ENCODE data around the gene RNF44. TPM values are rescaled to one million over a fixed set of nuclear protein-coding genes. Genes with fewer than 3 reads are reported as not detected.

RNF44 gene
- total RNA-seq, 1 experiment from 2014 or later = 84.2 TPM

DNA sequence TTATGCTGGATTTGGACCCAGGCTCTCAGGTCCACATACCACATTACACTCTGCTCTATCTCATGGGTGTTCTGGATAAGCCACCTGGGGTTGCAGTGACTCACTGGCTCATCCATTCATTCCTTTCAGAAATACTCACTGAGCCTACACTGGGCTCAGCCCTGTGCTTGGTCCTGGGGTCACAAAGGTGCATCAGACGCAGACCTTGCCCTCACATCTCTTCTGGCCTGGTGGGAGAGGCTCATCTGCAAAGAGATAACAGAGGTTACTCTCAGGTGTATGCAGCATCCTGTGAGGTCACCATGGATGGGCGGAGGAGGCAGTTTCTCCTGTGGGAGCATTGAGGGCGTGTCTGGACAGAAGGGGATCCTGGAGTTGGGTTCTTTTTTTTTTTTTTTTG lies 24.1 kb upstream of the RNF44 start:
- Mint-ChIP-seq H3K27me3 (ENCODE audit: insufficient read depth, unreplicated experiment) (peaks cover 7% of the 10 kb centered on the region), H3K27ac (ENCODE audit: unreplicated experiment) (no peak overlapping the region), H3K4me1 (ENCODE audit: low read depth, unreplicated experiment) (no peaks in the 10 kb centered on the region), H3K36me3 (ENCODE audit: insufficient read depth, unreplicated experiment) (peaks cover 4% of the 10 kb centered on the region), H3K4me3 (ENCODE audit: unreplicated experiment) (no peak overlapping the region), H3K9me3 (ENCODE audit: unreplicated experiment) (peaks cover 2% of the 10 kb centered on the region)
- POLR2A ChIA-PET = no interaction called here
- 0 out of 2 replicates have a peak, but pooled peaks cover 3% of the 10 kb centered on the region for H3K9me3 ChIP-seq
- CTCF ChIA-PET = no interaction called here
- H3K36me3 ChIP-seq (ENCODE audit: control insufficient read depth, insufficient read depth, low read length) = no peaks in the 10 kb centered on the region
- H3K27me3 ChIP-seq (replicated peaks; ENCODE audit: control insufficient read depth, insufficient read depth, low read length) = no peaks in the 10 kb centered on the region
- no TSS peak for BruUV-seq (replicated peaks)
- intact Hi-C loops (cut with micrococcal nuclease; ENCODE audit: unreplicated experiment) = no loop called here
- DNase-seq = no peak
- TF ChIP-seq, protein P1, sequence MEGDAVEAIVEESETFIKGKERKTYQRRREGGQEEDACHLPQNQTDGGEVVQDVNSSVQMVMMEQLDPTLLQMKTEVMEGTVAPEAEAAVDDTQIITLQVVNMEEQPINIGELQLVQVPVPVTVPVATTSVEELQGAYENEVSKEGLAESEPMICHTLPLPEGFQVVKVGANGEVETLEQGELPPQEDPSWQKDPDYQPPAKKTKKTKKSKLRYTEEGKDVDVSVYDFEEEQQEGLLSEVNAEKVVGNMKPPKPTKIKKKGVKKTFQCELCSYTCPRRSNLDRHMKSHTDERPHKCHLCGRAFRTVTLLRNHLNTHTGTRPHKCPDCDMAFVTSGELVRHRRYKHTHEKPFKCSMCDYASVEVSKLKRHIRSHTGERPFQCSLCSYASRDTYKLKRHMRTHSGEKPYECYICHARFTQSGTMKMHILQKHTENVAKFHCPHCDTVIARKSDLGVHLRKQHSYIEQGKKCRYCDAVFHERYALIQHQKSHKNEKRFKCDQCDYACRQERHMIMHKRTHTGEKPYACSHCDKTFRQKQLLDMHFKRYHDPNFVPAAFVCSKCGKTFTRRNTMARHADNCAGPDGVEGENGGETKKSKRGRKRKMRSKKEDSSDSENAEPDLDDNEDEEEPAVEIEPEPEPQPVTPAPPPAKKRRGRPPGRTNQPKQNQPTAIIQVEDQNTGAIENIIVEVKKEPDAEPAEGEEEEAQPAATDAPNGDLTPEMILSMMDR (IDR thresholded peaks at IDR 0.05; ENCODE audit: insufficient read depth in 1 of 2, low read depth in 1 of 2, low read length in 1 of 2, severe bottlenecking in 1 of 2, unreplicated experiment in 1 of 2) = no peak
- H3K4me1 ChIP-seq = no peaks in the 10 kb centered on the region
- no peak overlapping the region for H3K4me3 ChIP-seq (ENCODE audit: low read depth, low read length)

DNA sequence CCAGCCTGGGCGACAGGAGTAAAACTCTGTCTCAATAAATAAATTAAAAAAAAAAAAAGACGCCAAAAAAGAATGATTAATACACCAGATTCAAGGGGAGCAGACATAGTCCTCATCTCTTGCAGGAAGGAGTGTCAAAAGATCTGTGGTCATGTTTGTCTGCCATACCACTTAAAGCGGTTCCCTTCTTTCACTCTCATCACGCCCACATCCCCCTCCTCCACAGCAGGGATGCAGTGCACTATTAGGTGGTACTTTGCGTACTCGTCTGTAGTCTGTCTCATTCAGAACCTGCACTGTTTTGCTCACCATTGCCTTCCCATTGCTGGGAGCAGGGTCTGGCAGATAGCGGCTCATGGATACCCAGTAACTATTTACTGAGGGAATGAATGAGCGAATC lies 23.2 kb upstream of the RNF44 start:
- intact Hi-C loops (cut with micrococcal nuclease; ENCODE audit: unreplicated experiment) = no loop called here
- TF ChIP-seq, protein P1 (IDR thresholded peaks at IDR 0.05; ENCODE audit: insufficient read depth in 1 of 2, low read depth in 1 of 2, low read length in 1 of 2, severe bottlenecking in 1 of 2, unreplicated experiment in 1 of 2) = no peak
- no peaks in the 10 kb centered on the region for H3K27me3 ChIP-seq (replicated peaks; ENCODE audit: control insufficient read depth, insufficient read depth, low read length)
- ChIA-PET CTCF (no interaction called here), POLR2A (no interaction called here)
- H3K4me1 Mint-ChIP-seq (ENCODE audit: low read depth, unreplicated experiment) = no peaks in the 10 kb centered on the region
- H3K4me3 Mint-ChIP-seq (ENCODE audit: unreplicated experiment) = no peak overlapping the region
- H3K9me3 Mint-ChIP-seq (ENCODE audit: unreplicated experiment) = no peaks in the 10 kb centered on the region
- no TSS peak for BruUV-seq (replicated peaks)
- H3K36me3 Mint-ChIP-seq (ENCODE audit: insufficient read depth, unreplicated experiment) = no peaks in the 10 kb centered on the region
- H3K9me3 ChIP-seq = 0 out of 2 replicates have a peak, but pooled peaks cover 3% of the 10 kb centered on the region
- no peak overlapping the region for H3K4me3 ChIP-seq (ENCODE audit: low read depth, low read length)
- DNase-seq = no peak
- H3K27me3 Mint-ChIP-seq (ENCODE audit: insufficient read depth, unreplicated experiment) = peaks cover 4% of the 10 kb centered on the region
- no peaks in the 10 kb centered on the region for H3K4me1 ChIP-seq
- H3K36me3 ChIP-seq (ENCODE audit: control insufficient read depth, insufficient read depth, low read length) = no peaks in the 10 kb centered on the region
- H3K27ac Mint-ChIP-seq (ENCODE audit: unreplicated experiment) = no peak overlapping the region

DNA sequence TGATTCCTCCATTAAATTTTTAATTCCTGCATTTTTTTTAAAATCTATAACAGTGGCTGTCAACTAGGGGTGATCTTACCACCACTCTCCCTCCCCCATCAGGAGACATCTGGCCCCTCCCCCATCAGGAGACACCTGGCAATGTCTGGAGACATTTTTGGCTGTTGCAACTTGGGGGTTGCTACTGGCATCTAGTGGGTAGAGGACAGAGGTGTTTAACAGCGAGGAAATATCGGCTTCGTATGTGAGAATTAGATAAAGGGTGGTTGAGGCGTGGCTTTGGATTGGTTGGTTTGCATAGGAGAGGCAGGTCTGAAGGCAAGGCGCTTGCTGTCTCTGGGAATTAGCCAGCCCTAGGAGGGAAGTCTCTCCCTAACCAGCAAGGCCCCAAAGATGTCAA lies 22.5 kb upstream of the RNF44 start:
- DNase-seq = no peak
- H3K4me3 ChIP-seq (ENCODE audit: low read depth, low read length) = no peak overlapping the region
- intact Hi-C loops (cut with micrococcal nuclease; ENCODE audit: unreplicated experiment) = no loop called here
- H3K27ac Mint-ChIP-seq (ENCODE audit: unreplicated experiment) = no peak overlapping the region
- no peak overlapping the region for H3K4me3 Mint-ChIP-seq (ENCODE audit: unreplicated experiment)
- H3K27me3 Mint-ChIP-seq (ENCODE audit: insufficient read depth, unreplicated experiment) = peaks cover 4% of the 10 kb centered on the region
- ChIA-PET POLR2A (no interaction called here), CTCF (no interaction called here)
- no peaks in the 10 kb centered on the region for H3K27me3 ChIP-seq (replicated peaks; ENCODE audit: control insufficient read depth, insufficient read depth, low read length)
- H3K36me3 Mint-ChIP-seq (ENCODE audit: insufficient read depth, unreplicated experiment) = no peaks in the 10 kb centered on the region
- 0 out of 2 replicates have a peak, but pooled peaks cover 3% of the 10 kb centered on the region for H3K9me3 ChIP-seq
- TF ChIP-seq, protein P1 (IDR thresholded peaks at IDR 0.05; ENCODE audit: insufficient read depth in 1 of 2, low read depth in 1 of 2, low read length in 1 of 2, severe bottlenecking in 1 of 2, unreplicated experiment in 1 of 2) = no peak
- H3K9me3 Mint-ChIP-seq (ENCODE audit: unreplicated experiment) = no peaks in the 10 kb centered on the region
- no peaks in the 10 kb centered on the region for H3K36me3 ChIP-seq (ENCODE audit: control insufficient read depth, insufficient read depth, low read length)
- H3K4me1 Mint-ChIP-seq (ENCODE audit: low read depth, unreplicated experiment) = no peaks in the 10 kb centered on the region
- no TSS peak for BruUV-seq (replicated peaks)
- no peaks in the 10 kb centered on the region for H3K4me1 ChIP-seq

All from Caco-2 (cell line).